Fibroblast of skin of abdomen (primary cell): Measurements from ENCODE around the gene ZFP42. TPM values are rescaled to one million over a fixed set of nuclear protein-coding genes. Genes with fewer than 3 reads are reported as not detected.
"Not testable (repeated sequence)": the region's sequence is repeated elsewhere in the genome, so short reads cannot be mapped to it uniquely, and the experiment has no call there.

Experiments
- DNase-seq: peaks from one replicate; pipeline ENCODE4 v3.0.0-alpha.2; 2013
- polyA plus RNA-seq, 2 experiments: library from polyadenylated mRNA; unstranded; fragments of 120-200 nt; gene quantifications; one replicate each; pipeline ENCODE4 v1.2.1, GENCODE V29; 2013; ENCODE audit not compliant: insufficient read length in 2 of 2

The ZFP42 gene
- 0.12 TPM for polyA plus RNA-seq (2013, experiment 1 of 2; ENCODE audit: insufficient read length)
- 0.15 TPM for polyA plus RNA-seq (2013, experiment 2 of 2; ENCODE audit: insufficient read length)

DNA sequence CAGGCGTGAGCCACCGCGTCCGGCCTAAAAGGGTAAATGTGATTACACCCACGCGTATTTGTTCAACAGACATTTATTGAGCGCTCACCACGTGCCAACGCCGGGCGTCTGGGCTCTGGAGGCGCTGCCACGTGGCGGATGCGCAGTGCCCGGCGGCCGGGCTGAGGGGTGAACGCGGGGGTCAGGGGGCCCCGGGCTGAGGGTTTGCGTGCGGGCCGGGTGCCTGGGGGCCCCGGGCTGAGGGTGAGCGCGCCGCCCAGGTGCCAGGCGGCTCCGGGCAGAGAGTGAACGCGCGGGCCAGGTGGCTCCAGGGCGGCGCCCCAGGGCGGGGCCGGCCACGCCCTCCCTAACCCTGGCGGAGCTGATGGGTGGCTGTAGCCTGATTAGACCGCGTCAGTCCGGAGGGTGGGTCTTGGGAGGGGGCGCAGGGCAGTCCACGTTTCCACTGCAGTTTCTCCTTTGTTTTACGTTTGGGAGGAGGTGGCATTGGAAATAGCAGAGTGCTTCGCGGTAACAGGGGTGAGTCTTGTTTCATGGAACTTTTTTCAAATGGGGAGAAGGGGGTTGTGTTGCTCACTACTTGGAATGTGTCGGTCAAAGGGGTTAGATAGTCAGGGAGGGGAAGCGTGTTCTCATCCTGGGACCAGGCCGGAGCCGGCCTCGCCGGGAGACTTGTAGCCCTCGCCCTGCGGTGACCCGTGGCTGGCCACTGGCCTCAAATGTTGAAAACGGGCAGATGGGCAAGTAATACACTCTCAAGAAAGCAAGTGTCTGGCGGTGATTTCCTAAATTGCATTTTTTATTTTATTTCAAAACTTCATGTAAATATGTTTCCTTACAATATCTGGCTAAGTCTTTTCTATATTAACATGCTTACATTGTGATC is at the start of gene ZFP42:
Gene ZFP42 (plus strand): TSS at position 450 of the 886 bp plus-strand sequence. CDS start 7,037 bp downstream, outside the sequence.
- no peak for DNase-seq

DNA sequence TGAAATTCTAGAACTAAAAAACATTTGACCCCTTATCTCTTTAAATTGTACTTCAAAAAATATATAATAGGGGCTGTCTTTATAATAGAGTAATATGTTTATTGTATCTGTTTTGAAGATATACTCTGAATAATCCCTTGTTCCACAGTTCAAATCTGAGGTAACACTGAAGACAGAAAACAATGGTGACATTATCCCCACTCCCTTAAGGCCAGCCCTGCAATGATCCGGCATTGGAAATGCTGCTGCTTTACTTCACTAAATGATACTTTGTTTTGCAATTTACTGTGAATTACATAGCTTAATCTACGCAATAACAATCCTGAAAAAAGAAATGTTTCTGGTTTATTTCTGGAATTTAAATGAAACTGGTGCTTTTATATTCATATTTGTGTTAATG is 34.4 kb upstream of the ZFP42 start:
- no peak for DNase-seq

DNA sequence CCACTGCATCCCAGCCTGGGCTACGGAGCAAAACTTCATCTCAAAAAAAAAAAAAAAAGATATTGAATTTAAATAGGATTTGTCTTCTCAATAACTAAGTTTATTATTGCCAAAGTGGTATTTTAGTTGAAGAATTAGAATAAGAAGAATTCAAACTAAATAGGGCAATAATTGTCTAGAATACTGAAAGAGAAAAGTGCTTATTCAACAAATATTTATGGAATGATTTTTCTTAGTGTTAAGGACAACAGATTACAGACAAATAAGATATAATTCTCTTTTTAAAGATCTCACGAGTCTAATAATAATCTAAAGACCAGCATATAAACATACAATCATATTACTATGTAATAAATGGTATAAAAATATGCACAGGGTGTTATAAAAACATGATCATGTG is 33.6 kb upstream of the ZFP42 start:
- no peak for DNase-seq

DNA sequence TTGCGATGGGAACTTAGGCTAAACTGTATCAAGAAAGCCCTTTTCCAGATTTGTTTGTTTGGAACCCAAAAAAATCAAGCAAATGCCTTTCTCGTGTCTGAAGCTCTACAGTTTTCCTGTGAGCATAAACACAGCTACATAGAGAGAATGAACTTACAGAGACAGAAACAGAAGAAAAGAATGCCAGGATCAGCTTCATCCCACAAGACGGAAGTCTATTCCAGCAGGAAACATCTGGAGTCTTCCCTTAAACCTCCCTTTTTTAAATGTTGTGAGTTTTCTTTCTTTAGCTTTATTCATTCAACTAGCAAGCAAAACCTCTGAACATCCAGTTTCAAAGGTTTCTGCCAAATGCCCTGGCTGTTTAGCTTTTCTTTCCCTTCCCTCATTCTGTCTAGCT is 32.6 kb upstream of the ZFP42 start:
- DNase-seq, result no peak

DNA sequence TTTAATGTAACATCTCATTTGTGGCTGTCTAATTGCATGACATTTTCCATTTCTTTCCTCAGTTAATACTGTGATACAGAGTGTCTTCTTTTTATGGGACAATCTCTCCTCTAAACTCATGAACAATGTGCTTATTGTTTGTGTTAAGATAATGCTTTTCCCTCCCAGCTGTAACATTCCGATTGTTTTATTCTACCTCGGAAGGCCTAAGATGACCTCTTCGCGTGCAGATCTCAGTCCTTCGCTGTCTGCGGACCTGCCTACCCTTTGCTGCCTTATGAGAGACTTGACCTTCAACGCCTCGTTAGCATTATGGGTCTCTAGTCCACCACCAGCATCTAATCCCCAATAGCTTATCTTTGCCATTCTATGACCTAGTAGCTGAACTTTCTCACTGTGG is 29.8 kb upstream of the ZFP42 start:
- no peak for DNase-seq

DNA sequence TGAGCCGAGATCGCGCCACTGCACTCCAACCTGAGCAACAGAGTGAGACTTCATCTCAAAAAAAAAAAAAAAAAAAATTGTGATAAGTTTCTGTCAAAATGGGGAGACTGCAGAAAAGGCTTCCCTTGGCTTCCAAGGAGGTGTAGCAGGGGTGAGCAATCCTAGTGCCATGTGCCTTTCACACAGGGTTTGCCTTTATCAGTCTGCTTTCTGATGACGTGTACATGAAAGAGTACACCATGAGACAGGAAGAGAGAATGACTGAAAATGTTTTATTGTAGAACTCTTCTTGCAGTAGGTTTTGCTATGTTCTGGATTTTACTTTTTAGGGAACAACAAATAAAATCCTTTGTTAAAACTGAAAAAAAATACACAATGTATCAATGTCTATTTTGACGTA is 23.4 kb upstream of the ZFP42 start:
- no peak for DNase-seq

DNA sequence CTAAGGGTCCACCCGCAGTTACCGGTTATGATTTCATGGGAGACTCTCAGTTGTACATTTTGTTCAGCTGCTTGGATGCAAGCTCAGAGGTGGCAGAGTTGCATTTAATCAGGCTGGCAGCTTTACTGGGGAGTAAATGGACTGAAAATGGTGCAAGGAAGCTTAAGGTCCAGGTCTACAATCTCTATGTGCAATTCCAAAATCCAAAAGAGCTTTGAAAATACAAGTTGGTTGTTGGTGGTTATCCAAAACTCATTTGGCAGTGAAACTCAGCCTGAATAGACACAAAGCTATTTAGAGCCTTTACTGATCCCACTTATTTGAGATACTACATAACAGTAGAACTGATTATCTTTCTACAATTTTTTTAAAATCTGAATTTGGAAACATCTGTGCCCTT is 11.8 kb upstream of the ZFP42 start:
- DNase-seq, result no peak

DNA sequence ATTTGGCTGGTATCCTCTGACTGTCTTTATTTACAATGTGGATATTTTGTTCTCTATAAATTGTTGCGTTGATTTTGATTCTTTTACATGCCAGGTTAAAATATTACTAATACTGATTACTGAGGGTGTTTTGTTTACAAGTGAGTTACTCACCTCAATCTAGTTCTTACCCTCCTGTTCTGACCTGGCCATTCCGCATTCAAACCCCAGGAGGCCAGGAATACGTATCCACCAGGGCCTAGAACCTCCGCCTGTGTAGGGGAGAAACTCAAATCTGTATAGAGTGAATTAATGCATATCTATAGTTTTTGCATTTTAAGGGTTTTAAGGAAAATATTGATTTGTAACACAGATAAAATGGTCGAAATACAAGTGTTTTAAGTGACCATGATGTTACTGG is 2.6 kb upstream of the ZFP42 start:
- no peak for DNase-seq

DNA sequence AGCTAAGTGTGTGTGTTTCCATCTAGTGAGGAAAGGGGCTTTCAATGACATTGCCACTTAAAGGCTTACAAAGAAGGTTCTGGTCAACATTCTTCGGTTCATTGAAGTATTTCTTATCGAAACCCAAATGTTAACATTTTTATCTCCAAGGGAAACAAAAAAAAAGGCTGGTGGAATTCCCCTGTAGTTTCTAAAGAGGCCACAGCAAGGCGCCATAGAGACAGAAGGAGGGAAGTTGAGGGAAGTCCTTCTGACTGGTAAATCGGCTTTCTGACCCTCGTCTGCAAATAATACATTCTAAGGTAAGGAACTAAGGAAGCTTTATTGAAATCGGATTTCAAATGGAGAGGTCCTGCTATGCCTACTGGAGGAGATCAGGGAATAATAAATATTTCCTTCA is 1.7 kb upstream of the ZFP42 start:
- no peak for DNase-seq

DNA sequence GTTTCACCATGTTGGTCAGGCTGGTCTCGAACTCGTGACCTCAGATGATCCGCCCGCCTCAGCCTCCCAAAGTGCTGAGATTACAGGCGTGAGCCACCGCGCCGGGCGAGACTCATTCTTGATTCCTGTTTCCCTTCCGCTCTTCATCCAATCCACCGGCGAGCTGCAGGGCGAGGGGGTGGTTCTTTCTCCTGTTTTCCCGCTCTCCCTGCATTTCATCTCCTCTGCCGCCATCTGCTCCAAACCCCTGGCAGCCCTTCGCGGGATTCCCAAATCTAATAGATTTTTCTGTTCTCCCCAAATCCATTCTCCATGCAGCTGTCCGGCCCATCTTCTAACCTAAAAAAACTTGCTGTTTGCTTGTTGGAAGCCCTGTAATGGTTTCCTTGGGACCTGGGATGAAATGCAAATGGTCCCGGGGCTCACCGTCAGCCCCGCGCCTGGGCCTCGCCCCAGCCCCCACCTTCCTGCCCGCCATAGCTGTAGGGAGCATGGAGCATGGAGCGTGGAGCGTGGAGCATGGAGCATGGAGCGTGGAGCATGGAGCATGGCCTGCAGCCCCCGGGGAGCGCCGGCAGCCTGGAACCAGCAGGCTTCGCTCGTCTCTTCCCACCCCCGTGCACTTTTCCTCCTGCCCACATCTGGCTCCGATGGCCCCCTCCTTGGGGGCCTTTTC is 1.1 kb downstream of the ZFP42 start:
- no peak for DNase-seq

DNA sequence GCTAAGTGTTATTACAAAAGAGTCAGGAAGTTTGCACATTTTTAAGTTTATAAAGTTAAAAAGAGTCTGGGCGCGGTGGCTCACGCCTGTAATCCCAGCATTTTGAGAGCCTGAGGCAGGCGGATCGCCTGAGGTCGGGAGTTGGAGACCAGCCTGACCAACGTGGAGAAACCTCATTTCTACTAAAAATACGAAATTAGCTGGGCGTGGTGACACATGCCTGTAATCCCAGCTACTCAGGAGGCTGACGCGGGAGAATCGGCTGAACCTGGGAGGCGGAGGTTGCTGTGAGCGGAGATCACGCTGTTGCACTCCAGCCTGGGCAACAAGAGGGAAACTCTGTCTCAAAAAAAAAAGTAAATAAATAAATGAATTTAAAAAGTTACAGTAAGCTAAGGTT is 2.4 kb downstream of the ZFP42 start:
- not testable (repeated sequence) for DNase-seq

DNA sequence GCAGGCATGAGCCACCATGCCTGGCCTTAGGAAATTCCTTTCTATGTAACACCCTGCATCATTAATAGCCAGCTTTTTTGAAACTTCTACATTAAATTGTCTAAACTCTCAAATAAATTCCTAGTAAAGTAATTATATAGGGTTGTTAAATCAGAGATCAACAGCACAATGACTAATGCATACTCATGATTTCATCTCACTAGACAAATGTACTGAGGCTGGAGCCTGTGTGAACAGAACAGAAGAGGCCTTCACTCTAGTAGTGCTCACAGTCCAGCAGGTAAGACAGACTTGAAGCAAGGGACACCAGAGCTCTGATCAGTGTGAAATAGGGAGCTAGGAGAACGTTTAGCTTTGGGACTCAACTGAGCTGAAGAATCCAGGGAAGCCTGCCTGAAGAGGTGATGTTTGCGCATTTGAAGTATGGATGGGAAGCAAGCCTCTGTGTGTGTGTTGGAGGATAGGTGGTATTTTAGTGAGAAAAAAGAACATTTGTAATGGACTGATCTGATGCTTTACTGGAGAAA is 3.9 kb downstream of the ZFP42 start:
- no peak for DNase-seq

DNA sequence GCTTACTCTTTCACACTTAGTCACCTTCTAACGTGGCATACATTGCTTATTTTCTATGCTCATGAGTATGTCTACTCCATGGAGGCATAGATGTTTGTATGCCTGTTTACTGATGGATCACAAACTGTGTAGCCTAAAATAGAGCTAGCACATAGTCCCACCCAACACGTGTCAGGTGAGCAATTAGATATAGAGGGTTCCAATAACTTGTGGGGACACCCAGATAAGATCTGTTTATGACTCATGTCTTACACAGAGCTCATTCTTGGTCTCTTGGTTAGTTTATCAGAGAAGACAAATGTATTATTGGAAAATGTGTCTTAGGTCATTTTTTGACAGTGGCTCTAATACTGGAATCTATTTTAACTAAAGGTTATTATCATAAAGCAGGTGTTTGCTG is 6.8 kb downstream of the ZFP42 start:
- no peak for DNase-seq

DNA sequence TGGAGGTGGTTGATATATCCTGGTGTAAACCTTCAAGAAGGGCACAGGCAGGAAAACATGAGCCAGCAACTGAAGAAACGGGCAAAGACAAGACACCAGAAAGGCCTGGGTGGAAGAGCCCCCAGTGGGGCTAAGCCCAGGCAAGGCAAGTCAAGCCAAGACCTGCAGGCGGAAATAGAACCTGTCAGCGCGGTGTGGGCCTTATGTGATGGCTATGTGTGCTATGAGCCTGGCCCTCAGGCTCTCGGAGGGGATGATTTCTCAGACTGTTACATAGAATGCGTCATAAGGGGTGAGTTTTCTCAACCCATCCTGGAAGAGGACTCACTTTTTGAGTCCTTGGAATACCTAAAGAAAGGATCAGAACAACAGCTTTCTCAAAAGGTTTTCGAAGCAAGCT is 7.2 kb downstream of the ZFP42 start:
- DNase-seq, result no peak

DNA sequence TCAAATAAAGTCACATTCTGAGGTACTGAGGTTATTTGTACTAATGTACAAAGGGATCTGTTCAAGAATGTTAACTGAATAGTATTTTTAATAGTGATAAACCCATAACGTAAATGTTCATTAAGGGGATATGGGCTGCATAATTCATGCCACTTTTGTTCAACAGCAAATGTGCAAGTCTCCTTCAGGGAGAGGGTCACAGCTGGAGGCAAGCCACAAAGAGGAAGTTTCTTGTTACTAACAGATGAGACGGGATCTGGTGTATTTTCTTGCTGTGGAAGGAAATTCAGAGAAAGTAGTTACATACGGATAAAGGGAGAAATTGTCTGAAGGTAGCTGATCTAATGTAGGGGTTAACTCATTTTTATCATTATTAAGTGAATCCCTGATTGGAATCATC is 10.0 kb downstream of the ZFP42 start:
- DNase-seq, result no peak

DNA sequence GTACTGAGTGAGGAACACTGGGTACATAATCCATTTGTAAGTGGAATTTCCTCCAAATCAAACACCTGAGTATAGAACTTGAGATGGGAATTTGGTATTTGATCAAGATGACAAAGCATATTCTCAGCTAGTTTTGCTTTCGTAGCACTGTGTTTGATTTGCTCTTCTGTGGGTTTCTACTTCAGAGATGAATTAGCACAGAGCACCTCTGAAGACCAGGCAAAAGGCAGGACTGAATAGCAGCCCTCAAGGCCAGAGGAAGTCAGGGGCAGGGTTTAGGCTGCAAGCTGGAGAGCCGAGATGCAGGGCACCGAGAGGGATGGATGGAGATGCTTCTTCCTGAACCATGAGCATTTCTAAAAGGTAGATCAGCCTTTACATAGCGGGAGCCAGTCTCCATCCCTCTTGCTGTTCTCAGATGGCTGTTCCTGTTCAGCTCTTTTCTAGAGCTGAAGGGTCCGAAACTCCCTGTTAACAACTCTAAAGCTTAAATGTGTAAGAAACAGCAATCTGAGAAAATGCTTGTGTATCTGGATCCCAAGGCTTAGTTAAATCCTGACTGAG is 10.8 kb downstream of the ZFP42 start:
- no peak for DNase-seq

DNA sequence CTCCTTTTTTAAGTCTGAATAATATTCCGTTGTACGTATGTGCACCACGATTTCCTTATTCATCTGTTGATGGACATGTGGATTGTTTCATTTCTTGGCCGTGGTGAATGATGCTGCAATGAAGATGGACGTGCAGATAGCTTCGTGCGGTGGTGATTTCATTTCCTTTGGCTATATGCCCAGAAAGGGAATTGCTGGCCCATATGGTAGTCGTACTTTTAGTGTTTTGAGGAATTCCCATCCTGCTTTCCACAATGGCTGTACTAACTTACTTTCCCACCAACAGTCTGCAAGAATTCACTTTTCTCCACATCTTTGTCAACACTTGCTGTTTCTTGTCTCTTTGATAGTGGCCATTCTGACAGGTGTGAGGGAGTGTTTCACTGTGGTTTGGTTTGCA is 12.8 kb downstream of the ZFP42 start:
- DNase-seq, result peak; percentile 89

DNA sequence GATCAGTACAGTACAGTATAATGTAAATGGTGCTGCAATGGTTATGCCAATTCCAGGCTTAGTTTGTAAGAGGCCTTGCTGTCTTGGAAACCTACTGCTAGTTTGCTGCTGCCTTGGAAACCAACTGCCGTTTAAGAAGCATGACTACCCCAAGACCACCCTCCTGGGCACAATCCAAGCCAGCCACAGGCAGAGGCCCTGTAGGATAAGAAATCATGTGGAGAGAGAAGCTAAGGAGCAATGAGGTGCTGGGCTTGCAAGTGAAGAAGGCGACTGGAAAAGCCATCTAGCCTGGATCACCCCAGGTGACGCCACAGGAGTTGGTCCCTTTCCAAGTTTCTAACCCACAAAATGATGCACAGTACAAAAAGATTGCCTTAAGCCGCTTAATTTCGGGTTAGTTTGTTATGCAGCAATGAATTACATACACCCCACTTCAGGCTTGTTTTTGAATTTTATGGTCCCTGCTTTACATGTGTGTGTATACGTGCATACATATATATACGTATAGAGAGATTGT is 16.9 kb downstream of the ZFP42 start:
- DNase-seq, result no peak

DNA sequence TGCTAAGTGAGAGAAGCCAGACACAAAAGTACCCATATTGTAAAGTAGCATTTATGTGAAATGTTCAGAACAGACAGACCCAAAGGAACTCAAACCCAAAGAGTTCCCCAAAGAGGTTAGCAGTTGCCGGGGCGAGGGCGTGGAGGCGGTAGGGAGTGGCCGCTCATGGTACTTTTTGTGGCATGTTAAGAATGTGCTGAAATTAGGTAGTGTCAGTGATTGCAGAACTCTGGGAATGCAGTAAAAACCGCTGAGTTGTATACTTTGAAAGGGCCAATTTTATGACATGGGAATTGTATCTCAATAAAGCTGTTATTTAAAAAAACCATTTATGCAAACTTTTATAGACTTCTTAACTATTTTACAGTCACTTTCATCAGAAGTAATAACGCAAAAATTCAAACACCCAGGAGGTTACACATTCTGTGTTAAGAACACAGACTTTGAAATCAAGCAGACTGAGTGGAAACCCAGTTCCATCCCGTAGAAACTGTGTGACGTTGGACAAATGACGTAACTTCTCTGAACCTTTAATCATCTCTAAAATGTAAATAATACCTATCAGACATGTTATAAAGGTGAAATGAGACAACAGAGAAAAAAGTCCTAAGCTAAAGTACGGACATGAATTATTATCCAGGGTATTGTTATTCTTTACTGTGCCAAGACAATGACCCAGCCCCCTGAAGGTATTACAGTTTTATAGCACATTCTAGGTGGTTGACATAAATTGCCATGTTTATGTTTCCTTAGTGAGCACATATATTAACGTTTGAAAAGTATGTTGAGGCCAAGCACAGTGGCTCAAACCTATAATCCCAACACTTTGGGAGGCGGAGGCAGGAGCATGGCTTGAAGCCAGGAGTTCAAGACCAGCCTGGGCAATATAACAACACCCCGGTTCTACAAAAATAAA is 19.7 kb downstream of the ZFP42 start:
- no peak for DNase-seq

DNA sequence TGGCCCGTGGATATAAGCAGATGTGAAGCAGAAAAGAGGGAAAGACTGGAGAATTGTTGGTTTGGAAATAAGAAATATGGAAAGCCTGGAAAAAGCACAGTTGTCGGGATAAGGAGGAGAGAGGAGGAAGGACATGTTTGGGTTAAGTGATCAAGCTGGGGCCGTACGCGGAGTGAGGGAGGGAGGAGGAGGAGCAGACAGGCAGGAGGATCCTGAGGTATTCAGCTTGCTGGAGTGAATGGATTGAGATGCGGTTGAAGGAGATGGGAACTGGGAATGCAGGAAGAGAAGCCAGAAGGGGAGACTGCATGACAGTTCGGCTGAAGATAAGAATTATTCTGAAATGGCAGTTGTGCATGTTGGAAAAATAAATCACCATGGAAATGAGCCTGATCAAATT is 21.2 kb downstream of the ZFP42 start:
- DNase-seq, result no peak

DNA sequence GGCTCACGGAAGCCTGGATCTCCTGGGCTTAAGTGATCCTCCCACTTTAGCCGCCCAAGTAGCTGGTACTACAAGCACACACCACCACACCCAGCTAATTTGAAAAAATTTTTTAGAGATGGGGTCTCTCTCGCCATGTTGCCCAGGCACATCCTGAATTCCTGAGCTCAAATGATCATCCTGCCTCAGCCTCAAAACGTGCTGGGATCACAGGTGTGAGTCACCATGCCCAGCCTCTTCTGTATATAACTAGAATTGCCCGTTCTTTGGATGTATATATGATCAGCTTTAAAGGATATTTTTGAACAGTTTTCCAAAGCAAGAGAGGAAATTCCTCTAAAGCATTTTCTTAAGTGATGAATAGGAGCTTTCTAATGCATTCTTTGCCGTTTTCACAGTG is 22.7 kb downstream of the ZFP42 start:
- no peak for DNase-seq
